ENCODE measurements around the gene LIPA.

The LIPA gene

GRCh38 chr10:89238956-89239644 is 12.5 kb downstream of the LIPA start:
- no peak for DNase-seq

- no peak for DNase-seq
Measured at GRCh38 chr10:89237849-89238248, 13.7 kb downstream of the LIPA start.

- DNase-seq: no peak
Measured at GRCh38 chr10:89236226-89236797, 15.3 kb downstream of the LIPA start.

- no peak for DNase-seq
Measured at GRCh38 chr10:89235073-89235798, 16.3 kb downstream of the LIPA start.

- no peak for DNase-seq
Measured at GRCh38 chr10:89233033-89233432, 18.5 kb downstream of the LIPA start.

GRCh38 chr10:89228962-89229361 is 22.6 kb downstream of the LIPA start:
- DNase-seq: no peak

- no peak for DNase-seq
Measured at GRCh38 chr10:89228146-89228545, 23.4 kb downstream of the LIPA start.

- DNase-seq: no peak
Measured at GRCh38 chr10:89226891-89227290, 24.7 kb downstream of the LIPA start.

- DNase-seq: no peak
Measured at GRCh38 chr10:89224739-89225443, 26.7 kb downstream of the LIPA start.

GRCh38 chr10:89221919-89222318 is 29.7 kb downstream of the LIPA start:
- DNase-seq: no peak

GRCh38 chr10:89219513-89220218 is 31.9 kb downstream of the LIPA start:
- no peak for DNase-seq

- peak; percentile 60 for DNase-seq
Measured at GRCh38 chr10:89217057-89217990, 34.3 kb downstream of the LIPA start.

GRCh38 chr10:89216056-89216455 is 35.5 kb downstream of the LIPA start:
- DNase-seq: no peak

- no peak for DNase-seq
Measured at GRCh38 chr10:89215511-89215910, 36.1 kb downstream of the LIPA start.

GRCh38 chr10:89214566-89215165 is 36.9 kb downstream of the LIPA start:
- no peak for DNase-seq

GRCh38 chr10:89213191-89213808 is 38.3 kb downstream of the LIPA start:
- peak; percentile 34 for DNase-seq

- no peak for DNase-seq
Measured at GRCh38 chr10:89210794-89211425, 40.7 kb downstream of the LIPA start.

- DNase-seq: no peak
Measured at GRCh38 chr10:89209718-89210117, 41.9 kb downstream of the LIPA start.

- DNase-seq: peak; percentile 44
Measured at GRCh38 chr10:89207801-89208551, 43.6 kb downstream of the LIPA start.

Data from fibroblast of skin of back (primary cell).